GM06990 (cell line): ENCODE data around the gene DLAT.

Experiments
- DNase-seq: peaks from one replicate; pipeline ENCODE4 v3.0.0-alpha.2; 2011; ENCODE audit not compliant: insufficient read length; ENCODE audit errors: extremely low read depth
- H3K27me3 ChIP-seq: replicated peaks from 2 replicates; pipeline ENCODE4 v1.6.0; 2011; ENCODE audit warnings: low read length; ENCODE audit not compliant: control insufficient read depth, insufficient read depth
- H3K36me3 ChIP-seq: 2 replicates; pipeline ENCODE4 v1.5.1; 2011; ENCODE audit warnings: low read length; ENCODE audit not compliant: control insufficient read depth, insufficient read depth
- H3K4me3 ChIP-seq: replicated peaks from 2 replicates; pipeline ENCODE4 v1.5.1; 2011; ENCODE audit warnings: low read depth, mild to moderate bottlenecking, control low read depth, low read length
- TF ChIP-seq, protein P1 (sequence below): IDR thresholded peaks from 2 replicates; pipeline ENCODE4 v1.5.1; 2011; ENCODE audit warnings: low read length, control low read depth, mild to moderate bottlenecking, inconsistent platforms; ENCODE audit not compliant: insufficient read depth, poor library complexity, severe bottlenecking

The DLAT gene

GRCh38 chr11:112050721-112051120, 25.5 kb downstream of the DLAT start:
- TF ChIP-seq, protein P1, sequence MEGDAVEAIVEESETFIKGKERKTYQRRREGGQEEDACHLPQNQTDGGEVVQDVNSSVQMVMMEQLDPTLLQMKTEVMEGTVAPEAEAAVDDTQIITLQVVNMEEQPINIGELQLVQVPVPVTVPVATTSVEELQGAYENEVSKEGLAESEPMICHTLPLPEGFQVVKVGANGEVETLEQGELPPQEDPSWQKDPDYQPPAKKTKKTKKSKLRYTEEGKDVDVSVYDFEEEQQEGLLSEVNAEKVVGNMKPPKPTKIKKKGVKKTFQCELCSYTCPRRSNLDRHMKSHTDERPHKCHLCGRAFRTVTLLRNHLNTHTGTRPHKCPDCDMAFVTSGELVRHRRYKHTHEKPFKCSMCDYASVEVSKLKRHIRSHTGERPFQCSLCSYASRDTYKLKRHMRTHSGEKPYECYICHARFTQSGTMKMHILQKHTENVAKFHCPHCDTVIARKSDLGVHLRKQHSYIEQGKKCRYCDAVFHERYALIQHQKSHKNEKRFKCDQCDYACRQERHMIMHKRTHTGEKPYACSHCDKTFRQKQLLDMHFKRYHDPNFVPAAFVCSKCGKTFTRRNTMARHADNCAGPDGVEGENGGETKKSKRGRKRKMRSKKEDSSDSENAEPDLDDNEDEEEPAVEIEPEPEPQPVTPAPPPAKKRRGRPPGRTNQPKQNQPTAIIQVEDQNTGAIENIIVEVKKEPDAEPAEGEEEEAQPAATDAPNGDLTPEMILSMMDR, result no peak
- peak; percentile 44 for DNase-seq
- H3K27me3 ChIP-seq, result no peaks in the 10 kb centered on the region
- peaks cover 3% of the 10 kb centered on the region for H3K36me3 ChIP-seq
- H3K4me3 ChIP-seq, result no peak overlapping the region

DNA sequence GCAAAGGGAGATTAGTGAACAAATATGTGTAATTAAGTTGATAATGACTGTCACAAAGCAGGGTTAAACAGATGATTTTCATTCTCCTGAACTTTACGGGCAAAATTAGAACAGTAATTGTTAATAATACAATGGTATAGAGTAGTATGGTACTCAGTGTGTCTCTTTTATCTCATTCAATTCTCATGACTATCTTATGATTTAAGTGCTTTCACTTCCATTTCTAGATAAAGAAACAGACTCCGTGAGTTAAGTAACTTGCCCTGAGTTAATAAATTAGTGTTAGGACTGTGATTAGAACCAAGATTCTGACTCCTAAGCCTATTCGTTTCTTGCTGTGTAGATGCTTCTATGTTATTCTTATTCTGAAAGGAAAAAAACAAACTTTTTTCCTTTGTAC, 26.6 kb downstream of the DLAT start:
- Histone ChIP-seq H3K36me3 (peaks cover 3% of the 10 kb centered on the region), H3K4me3 (no peak overlapping the region), H3K27me3 (no peaks in the 10 kb centered on the region)
- DNase-seq, result no peak
- TF ChIP-seq, protein P1, result no peak

- H3K4me3 ChIP-seq, result no peak overlapping the region
- peaks cover 5% of the 10 kb centered on the region for H3K36me3 ChIP-seq
- no peaks in the 10 kb centered on the region for H3K27me3 ChIP-seq
- TF ChIP-seq, protein P1, result no peak
- DNase-seq, result no peak
Observed at GRCh38 chr11:112057170-112057569, 32.0 kb downstream of the DLAT start.

DNA sequence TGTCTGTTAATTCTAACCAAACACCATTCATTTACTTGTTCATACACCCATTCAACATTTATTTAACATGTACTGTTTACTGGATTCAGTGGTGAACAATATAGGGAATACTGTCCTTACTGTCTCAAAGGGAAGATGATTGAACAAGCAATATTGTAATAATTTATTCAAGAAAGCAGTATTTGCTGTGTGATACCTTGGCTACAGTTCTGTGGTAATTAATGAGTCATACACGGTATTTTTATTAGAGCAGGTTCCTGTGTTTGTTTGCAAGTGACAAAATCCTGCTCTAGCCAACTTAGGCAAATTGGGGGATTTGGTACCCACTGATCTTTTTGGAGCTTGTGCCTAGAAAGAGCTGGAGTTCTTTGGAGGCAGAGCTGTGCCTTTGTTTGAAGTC, 32.9 kb downstream of the DLAT start:
- DNase-seq, result no peak
- Histone ChIP-seq H3K27me3 (no peaks in the 10 kb centered on the region), H3K4me3 (no peak overlapping the region), H3K36me3 (peaks cover 4% of the 10 kb centered on the region)
- TF ChIP-seq, protein P1, result no peak

- H3K27me3 ChIP-seq, result no peaks in the 10 kb centered on the region
- no peak overlapping the region for H3K4me3 ChIP-seq
- peaks cover 2% of the 10 kb centered on the region for H3K36me3 ChIP-seq
- no peak for DNase-seq
- TF ChIP-seq, protein P1, result no peak
Observed at GRCh38 chr11:112062923-112063322, 37.7 kb downstream of the DLAT start.
